ENCODE results near the gene TAAR9.
"Not testable (repeated sequence)": the region's sequence is repeated elsewhere in the genome, so short reads cannot be mapped to it uniquely, and the experiment has no call there.

TAAR9 gene

DNA sequence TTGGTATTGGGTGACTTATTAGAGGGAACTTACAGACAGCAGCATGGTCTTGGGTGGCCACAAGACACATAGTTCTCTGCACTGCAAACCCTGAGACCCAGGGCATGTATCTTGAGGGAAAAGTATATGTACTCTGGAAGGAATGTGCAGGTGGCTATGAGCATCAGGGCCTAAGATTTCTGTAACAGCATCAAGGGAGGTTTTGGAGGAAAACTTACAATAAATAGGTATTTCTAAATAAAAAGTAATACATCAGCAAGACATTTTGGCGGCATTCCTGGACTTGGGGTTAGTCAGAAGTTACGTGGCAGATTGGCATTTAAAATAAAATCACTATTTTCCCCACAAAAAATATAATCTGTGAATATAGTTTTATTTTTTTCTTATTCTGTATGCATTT is 17.1 kb upstream of the TAAR9 start:
- DNase-seq: no peak

DNA sequence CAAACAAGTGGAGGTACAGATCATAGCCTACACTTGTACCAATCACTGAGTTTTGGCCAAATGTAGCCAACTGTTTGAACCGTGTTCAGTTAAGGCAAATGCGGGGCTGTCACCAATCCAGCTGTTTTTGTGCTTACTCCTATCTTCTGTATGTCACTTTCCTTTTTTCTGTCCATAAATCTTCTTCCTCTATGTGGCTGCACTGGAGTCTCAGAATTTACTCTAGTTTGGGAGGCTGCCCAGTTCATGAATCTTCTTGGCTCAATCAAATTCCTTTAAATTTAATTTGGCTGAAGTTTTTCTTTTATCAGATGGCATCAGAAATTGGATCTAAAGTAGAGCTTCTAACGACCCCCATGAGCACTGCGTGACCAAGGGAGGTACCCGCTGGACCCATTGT is 13.4 kb upstream of the TAAR9 start:
- DNase-seq: no peak

DNA sequence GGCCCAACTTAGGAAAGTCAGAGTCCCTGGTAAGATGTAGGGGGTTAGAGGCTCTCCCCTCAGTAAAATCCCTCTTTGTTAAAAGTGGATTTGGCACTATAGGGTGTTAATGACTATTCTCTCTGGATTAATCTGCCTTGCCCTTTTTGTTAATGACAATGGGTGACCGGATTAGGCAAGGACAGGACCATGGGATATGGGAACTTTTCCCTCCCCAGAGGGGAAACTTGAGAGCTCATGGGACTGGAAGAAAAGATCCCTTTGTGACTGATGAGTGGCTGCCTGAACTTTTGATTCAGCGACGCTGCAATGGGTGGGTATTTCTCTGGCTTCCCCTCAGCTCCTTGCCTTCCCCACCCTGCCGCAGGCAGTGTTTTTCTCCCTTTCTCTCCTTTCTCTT is 12.2 kb upstream of the TAAR9 start:
- DNase-seq: no peak

DNA sequence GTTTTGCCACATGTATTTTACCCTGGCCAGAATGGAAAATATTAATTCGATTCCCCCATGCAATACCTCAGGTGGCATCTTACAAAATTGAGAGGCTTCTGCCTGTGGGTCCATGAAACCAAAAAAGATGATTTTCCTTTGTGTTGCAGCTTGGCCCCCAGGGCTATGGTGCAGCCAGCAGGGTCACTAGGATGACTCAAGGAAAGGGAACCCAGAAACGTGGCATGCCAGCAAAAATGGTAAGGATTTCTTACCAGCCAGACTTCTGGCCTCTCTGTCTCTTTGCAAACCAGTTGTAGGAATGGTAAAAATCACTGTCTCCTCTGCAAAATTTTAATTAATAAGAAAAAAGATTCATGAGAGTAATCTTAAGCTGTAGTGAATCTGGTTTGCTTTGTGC is 11.6 kb upstream of the TAAR9 start:
- DNase-seq: no peak

DNA sequence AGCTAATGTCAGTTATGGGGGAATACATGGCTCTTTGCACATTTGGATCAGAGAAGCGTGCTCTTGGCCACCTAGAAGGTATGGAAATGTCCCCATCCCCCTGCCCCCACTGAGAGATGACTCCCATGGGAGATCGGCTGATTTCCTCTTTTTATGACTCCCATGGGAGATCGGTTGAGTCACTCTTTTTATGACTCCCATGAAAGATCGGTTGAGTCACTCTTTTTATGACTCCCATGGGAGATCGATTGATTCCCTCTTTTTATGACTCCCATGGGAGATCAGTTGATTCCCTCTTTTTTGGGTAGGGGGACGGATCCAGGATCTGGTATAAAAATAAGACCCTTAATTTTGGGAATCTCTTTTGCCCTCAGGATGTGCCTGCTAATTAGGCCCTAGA is 10.3 kb upstream of the TAAR9 start:
- DNase-seq: no peak

DNA sequence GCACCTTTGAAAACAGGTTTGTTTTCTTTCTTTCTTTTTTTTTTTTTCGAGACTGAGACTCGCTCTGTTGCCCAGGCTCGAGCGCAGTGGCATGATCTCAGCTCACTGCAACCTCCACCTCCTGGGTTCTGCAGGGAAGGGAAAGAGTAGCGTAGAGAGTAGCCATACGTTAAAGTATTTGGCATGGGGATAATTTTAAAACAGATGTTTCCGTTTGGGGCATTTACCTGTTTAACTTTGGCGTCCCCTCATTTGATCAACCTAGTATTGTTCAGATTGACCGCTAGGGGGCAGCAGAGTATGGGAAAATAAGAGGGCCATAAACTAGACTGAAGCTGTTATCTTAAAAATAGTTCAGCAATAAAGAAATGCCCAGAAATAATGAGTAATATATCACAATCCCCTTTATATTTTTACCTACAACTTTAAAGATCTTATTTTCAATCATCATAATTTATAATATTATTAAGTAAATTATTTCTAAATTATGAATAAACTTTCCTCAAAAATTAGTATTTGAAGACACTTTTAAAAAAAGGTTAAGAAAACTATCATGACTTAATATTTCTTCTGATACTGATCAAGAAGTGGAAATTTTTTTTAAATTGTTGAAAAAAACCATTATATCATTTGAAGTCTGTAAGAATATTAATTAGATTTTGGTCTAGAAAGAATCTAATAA is 7.6 kb upstream of the TAAR9 start:
- DNase-seq: peak in 1 of 2 experiments; percentile 58

DNA sequence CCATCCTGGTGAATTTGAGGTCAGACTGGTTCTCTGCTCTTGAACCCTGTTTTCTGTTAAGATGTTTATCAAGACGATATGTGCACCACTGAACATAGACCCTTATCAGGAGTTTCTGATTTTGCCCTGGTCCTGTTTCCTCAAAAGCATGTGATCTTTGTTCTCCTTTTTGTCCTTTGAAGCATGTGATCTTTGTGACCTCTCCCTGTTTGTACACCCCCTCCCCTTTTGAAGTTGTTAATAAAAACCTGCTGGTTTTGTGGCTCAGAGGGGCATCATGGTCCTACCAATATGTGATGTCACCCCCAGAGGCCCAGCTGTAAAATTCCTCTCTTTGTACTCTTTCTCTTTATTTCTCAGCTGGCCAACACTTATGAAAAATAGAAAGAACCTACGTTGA is 3.5 kb upstream of the TAAR9 start:
- not testable (repeated sequence) for DNase-seq

DNA sequence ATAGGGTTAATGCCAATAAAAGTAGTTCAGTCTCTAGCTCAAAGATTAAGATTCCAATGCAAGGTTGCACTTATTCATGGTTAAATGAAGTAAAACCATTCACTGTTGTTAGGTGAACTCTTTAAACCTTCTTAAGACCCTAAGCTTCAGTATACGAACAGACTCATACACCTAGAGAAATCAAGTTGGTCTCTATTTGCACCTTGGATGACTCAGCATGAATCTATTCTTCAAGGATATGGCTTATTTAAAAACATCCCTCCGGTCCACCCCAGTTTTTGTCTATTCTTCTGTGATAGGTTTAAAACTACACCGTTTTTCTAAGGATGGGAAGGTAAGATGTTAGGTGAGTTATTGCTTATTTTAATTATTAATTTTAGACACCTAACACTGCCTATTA is 932 bp upstream of the TAAR9 start:
- DNase-seq: no peak

DNA sequence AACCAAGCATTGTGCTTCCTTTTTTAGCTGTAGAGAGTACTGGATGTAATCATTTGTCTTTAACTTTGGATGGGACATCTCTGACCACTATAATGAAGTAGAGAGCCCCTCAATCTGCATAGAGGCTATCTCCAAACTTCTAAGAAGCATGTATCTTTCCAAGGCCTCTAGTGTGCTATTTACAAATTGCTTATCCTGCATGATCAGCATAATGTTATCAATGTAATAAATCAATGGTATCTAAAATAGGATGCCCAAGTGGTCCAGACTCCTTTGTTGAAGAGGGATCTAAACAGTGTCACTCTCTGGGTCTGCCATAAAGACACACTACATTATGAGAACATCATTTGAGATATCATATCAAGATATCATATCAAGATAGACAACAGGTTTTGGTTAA is 6.7 kb downstream of the TAAR9 start:
- no peak for DNase-seq

DNA sequence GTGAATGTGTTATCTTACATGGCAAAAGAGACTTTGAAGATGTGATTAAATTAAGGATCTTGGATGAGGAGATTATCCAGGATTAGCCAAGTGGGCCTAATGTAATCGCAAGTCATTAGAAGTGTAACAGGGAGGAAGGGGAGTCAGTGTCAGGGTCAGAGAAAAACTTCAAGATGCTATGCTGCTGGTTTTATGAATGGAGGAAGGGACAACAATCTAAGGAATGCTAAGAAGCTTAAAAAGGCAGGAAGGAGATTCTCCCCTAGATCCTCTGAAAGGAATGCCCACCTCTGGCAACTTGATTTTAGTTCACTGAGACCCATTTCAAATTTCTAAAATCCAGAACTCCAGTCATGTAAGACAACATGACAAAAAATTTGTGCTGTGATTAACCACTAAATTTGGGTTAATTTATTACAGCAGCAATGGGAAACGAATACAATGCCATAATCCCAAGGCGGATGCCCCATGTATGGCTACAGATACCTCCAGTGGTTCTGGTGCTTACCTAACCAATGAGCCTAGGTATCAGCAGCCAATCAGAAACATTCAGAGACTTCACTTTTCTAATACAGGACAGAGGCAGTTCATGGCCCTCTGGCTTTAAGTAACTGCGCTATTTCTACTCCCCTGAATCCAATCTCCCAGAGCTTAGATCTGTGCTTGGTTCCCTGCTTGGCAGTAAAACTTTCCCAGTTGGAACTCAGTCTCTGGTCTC is 10.8 kb downstream of the TAAR9 start:
- DNase-seq: no peak

DNA sequence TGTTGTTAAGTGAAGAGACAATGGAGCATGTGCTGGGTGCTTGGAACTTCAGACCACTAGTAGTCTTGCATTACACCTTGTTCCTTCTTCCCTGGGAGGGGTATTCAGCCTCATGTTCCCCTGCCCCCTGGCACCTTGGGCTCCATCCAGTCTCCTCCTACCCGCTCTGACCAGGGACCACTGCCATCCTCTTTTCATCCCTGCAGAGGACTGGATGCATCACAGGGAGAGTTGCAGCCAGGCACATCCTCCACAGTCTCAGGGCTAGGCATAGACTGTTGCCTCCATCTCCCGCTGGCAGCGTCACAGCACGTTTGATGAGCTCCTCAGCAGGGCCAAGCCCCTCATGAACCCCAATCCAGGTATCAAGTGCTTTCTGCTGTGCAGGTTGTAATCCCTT is 13.1 kb downstream of the TAAR9 start:
- DNase-seq: no peak

DNA sequence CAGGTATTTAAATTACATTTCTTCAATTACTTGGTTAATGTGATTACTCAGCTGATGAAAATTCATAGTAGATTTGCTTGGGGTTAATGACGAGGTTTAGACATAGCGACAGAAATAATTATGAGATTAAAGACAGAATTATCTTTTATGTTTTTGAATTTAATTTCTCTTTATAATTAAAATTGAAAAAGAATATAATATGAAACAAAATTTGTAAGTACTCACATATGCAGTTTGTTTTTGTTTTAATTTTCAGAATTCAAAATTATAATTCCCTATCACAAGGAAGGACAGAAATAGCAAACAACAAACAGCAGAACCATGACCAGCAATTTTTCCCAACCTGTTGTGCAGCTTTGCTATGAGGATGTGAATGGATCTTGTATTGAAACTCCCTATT is 14.3 kb downstream of the TAAR9 start, which contains the start of gene TAAR8:
Gene TAAR8 (plus strand): TSS at position 301 of the 400 bp plus-strand sequence. CDS start 21 bp downstream, at position 322.
- DNase-seq: no peak

DNA sequence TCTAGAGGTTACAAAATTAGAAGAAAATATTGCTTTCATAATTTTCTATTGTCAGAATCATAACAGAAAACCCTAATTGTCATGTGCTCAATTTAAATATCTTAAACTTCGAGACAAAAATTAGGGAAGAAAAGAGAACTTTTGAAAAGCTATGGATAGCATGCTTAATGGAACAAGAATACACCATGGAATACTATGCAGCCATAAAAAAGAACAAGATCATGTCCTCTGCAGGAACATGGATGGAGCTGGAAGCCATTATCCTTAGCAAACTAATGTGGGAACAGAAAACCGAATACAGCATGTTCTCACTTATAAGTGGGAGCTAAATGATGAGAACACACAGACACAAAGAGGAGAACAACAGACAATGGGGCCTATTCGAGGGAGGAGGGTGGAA is 22.0 kb downstream of the TAAR9 start:
- DNase-seq: not testable (repeated sequence)

DNA sequence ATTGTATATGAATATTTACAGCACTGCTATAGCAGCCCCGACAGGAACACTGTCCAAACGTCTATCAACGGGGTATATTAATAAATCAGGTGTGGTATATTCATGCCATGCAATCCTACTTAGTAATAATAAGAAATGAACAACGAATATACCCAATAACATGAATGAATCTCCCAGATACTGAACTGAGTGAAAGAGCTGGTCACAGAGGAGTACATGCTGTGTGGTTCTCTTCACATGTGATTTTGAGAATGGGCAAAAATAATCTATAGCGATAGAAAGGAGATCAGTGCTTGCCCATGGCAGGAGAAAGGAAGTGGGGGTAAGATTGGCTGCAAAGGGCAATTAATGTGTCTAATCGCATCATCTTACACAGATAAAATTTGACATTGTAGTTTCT is 28.3 kb downstream of the TAAR9 start:
- DNase-seq: no peak

DNA sequence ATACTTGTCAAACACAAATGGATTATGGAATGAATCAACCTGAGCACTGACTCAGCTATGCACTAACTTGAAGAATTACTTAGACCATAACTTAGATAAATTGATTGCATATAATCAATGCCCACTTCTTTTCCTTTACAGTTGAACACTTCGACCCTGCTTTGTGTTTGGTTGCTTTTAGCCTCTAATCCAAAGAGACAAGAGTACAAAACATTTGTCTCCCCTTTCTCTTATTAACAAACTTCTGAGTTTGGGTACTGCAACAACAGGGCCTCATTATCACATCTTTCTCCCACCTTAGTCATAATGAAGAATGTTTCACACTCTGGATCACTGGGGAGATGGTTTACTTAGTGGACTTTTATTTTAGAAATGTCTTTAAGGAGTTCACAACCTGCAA is 29.5 kb downstream of the TAAR9 start:
- DNase-seq: no peak

DNA sequence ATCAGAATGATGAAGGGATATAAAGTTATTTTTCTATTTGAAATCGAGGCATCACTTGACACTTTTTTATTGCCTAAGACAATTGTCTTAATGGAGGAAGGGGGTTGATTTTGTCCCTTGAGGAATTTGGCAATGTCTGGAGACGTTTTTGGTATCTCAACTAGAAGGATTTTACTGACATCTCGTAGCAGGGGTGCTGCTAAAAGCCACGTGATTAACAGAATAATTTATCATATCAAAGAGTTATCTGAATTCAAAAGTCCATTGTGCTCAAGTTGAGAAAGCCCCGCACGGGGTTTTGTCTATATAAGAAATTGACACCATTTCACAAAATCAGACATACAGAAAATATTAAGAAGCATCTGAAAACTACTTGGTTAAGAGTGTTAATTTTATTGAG is 30.5 kb downstream of the TAAR9 start:
- no peak for DNase-seq

DNA sequence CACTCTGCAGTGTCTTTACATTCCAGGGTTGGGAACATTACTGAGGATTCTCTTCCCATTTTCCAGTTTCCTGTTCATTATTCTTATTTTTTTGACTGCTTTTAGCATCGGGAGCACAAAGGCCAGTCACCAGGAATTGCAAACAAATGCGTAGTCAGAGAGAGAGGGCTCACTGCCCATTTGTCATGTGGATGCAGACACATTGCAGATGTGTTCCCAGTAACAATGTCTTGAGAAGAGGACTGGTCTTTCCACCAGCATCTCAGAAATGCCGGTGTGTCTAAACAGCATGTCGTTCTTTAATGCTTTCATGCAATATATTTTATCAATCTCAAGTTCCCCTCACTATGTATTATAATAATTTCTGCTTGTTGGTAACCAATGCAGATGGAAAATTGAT is 31.1 kb downstream of the TAAR9 start:
- DNase-seq: no peak

DNA sequence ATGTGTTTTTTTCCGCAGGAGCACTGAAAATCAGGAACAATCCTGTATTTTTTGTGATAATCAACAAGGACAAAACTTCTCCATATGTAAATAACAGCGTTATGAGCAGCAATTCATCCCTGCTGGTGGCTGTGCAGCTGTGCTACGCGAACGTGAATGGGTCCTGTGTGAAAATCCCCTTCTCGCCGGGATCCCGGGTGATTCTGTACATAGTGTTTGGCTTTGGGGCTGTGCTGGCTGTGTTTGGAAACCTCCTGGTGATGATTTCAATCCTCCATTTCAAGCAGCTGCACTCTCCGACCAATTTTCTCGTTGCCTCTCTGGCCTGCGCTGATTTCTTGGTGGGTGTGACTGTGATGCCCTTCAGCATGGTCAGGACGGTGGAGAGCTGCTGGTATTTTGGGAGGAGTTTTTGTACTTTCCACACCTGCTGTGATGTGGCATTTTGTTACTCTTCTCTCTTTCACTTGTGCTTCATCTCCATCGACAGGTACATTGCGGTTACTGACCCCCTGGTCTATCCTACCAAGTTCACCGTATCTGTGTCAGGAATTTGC is 32.2 kb downstream of the TAAR9 start, which contains the start of gene TAAR6:
Gene TAAR6 (plus strand): TSS at position 102 of the 557 bp plus-strand sequence. CDS start 0 bp downstream, at position 102.
- no peak for DNase-seq

DNA sequence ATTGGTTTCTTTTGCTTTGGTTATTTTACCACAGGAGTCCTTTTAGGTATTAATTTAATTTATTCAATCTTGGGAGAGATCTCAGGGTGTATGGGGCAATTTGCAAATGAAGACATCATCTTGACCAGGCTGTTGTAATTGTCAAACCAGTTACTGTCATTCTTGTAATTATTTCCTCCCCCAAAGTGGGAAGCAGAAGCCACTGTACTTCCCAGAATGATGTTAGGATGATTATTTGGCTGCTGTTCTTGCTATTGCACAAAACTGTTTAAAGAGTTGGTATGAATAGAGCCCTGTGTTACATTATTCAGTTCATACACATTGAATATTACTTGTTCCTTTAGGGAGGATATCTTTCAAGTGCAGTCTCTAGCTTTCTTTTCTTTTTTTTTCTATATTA is 33.7 kb downstream of the TAAR9 start:
- no peak for DNase-seq

DNA sequence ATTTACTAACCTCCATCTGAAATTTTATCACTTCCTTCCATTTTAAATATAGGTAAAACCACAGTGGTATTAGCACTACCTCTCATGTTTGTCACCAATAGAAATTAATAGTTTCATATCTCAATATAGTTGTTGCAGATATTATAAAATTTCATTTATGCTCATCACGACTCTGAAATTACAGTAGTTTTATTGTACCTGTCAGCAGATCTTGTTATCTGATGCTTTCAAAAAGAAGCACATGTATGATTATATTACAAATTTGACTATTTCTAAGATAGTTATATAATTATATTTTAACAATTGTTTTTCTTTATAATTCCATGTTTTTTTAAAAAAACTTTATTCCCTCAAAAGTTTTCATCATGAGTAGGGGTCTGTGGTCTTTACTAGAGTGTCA is 46.6 kb downstream of the TAAR9 start:
- no peak for DNase-seq

DNA sequence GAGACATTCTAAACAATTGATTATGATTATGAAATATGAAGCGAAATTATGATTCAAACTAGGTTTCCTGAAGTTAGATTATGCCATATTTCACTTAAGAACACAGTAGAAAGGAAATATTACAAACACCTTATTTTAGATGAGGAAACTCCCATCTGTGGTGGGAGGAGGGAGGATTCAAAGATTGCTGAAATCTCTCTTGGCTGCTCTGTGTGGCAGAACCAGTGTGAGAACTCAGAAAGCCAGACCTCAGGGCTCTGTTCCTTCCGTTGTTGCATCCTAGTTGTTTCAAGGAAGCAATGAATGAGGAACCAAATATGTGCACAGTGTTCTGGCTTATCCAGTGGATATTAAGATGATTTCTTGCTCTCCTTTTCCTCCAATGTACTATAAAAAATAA is 49.3 kb downstream of the TAAR9 start:
- no peak for DNase-seq
